ENCODE results near the gene LRRC41.
"Not testable (repeated sequence)": the region's sequence is repeated elsewhere in the genome, so short reads cannot be mapped to it uniquely, and the experiment has no call there.

LRRC41 gene

GRCh38 chr1:46247436-46248121 lies 55.8 kb downstream of the LRRC41 start, which contains the start of gene RAD54L:
RAD54L (plus strand) TSS chr1:46247763; CDS start chr1:46248406, 643 bp downstream.
- intact Hi-C loops (cut with DNase I) = loop anchor here (2.0 kb wide), 1 partner anchor 55 kb away; the partner anchor contains the start of genes LRRC41 and UQCRH
- DNase-seq = peak; percentile 94 to 99 (median 96)

- peak in 5 of 10 donors; percentile 16 to 88 (median 42) for DNase-seq
- intact Hi-C loops (cut with DNase I) = loop anchor here (2.0 kb wide), 1 partner anchor 56 kb away; the partner anchor contains the start of genes LRRC41 and UQCRH
Observed at GRCh38 chr1:46246548-46247435, 56.6 kb downstream of the LRRC41 start.

- intact Hi-C loops (cut with DNase I) = loop anchor here (2.0 kb wide), 1 partner anchor 57 kb away; the partner anchor contains the start of genes LRRC41 and UQCRH
- not testable (repeated sequence) for DNase-seq
Observed at GRCh38 chr1:46246136-46246535, 57.3 kb downstream of the LRRC41 start.

GRCh38 chr1:46244656-46245371 lies 58.6 kb downstream of the LRRC41 start:
- intact Hi-C loops (cut with DNase I) = no loop called here
- DNase-seq = no peak

- DNase-seq; intact Hi-C loops (cut with DNase I): not testable (repeated sequence)
Observed at GRCh38 chr1:46243831-46244230, 59.6 kb downstream of the LRRC41 start.

- DNase-seq = no peak
- intact Hi-C loops (cut with DNase I) = no loop called here
Observed at GRCh38 chr1:46242918-46243317, 60.5 kb downstream of the LRRC41 start.

GRCh38 chr1:46241733-46242132 lies 61.7 kb downstream of the LRRC41 start:
- intact Hi-C loops (cut with DNase I); DNase-seq: not testable (repeated sequence)

GRCh38 chr1:46238865-46239264 lies 64.6 kb downstream of the LRRC41 start:
- intact Hi-C loops (cut with DNase I); DNase-seq: not testable (repeated sequence)

GRCh38 chr1:46236882-46237281 lies 66.5 kb downstream of the LRRC41 start:
- no peak for DNase-seq
- intact Hi-C loops (cut with DNase I) = no loop called here

- intact Hi-C loops (cut with DNase I); DNase-seq: not testable (repeated sequence)
Observed at GRCh38 chr1:46231231-46231630, 72.2 kb downstream of the LRRC41 start.
